DMS79 treated with DMSO at 0.1 percent for 48 hours (cell line): Measurements from ENCODE around the gene MMP11.
A peak's percentile ranks its signal among the peaks of the same experiment; 100 is the strongest.

Source experiments
- DNase-seq: peaks from one replicate; lab custom pipeline; 2025; lab: John Stamatoyannopoulos, UW

The MMP11 gene

DNA sequence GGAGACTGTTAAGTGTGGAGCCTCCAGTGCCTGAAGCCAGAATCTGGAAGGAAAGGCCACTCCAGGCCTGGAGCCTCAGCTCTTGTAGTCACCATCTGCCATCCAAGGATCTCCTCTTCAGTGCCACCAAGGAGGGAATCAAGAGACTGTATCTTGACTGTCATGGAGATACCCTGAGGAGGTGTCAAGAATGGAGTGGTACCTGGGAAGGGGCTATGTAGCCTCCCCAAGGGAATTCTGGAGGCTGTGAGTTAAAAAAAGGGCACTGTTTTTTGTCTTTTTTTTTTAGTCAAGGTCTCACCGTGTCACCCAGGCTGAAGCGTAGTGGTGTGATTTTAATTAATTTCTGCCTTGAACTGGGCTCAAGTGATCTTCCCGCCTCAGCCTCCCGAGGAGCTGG, 13.1 kb upstream of the MMP11 start:
- DNase-seq = no peak

DNA sequence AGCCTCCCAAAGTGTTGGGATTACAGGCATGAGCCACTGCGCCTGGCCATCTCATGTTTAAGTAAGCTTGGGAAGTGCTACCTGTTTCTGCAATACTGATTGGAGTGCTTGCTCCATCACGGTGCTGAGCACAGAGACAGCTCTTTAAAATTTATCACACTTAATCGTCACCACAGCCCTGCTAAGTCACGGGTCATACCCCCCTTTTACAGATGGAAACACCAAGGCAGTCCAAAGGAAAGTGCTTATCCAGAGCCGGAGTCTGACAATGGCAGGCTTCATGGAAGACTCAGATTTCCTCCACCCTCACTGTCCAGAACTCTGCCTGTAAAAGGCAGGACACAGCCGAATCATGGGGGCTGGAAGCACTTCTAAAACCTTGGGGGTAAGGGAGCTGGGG, 12.6 kb upstream of the MMP11 start:
- DNase-seq = no peak

DNA sequence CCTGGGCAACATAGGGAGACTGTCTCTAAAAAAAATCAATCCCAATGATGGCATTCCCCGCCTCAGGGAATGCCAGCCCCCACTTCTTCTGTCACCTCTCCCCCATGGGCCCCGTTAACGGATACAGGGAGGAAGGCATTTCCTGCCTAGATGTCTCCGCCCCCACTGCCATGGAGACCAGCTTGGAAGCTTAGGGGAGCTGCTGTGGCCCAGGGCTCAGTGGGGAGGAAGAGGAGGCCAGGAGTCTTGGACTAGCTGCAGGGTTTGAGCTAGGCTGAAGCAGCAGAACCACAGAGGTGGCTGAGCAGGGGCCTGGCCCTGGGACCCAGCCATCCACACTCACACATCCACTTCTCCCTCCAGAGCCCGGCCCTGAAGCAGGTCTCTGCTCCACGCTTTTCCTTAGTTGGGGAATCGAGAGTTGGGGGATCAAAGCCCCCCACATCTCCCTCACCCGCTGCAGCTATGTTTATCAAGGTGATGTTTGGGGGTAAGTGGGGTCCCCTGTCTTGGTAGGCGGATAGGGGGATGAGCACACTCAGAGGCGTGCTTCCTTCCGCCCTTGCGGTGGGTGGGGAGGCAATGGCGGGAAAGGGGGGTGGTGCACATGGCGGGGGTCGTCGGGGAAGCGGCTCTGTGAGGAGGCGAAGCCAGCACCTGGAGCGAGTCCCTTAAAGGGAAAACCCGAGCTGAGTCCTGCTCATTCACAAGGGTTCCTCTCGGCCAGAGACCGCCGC, 9.6 kb upstream of the MMP11 start, which contains the start of gene C22orf15:
Gene C22orf15, plus strand, starts transcription at position 149 of the 737 bp plus-strand sequence. Its CDS starts 317 bp downstream, at position 466.
- no peak for DNase-seq

DNA sequence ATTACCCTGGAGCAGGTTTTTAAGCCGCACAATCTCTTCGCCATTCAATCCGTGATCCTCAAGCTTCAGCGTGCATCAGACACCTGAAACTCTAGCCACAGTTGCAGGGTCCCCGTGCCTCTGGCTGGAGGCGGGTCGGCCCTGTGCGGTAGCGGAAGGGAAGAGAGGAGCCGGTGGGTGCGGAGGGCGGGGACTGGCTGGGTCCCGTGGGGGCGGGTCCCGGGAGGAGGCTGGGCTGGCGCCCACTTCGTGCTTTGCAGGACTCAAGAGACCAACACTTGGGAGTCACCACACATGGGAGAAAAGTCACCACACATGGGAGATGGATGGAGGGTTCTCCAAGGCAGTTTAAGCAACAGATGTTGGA, 9.1 kb upstream of the MMP11 start:
- no peak for DNase-seq

DNA sequence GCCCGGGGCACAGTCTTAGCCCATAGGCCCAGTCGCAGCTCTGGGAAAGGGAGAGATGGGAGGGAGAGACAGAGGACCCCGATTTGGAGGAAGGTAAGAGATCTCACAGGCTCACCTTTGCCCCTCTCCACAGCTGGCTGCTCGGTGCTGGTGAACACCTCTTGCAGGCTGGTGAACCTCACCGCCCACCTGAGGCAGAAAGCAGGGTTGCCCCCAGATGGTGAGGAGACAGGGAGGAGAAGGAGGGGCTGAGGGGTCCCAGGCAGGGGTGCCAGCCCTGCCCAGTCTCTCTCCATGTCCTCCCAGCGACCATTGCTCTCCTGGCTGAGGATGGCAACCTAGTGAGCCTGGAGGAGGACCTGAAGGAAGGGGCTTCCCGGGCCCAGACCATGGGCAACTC, 8.7 kb upstream of the MMP11 start:
- no peak for DNase-seq

DNA sequence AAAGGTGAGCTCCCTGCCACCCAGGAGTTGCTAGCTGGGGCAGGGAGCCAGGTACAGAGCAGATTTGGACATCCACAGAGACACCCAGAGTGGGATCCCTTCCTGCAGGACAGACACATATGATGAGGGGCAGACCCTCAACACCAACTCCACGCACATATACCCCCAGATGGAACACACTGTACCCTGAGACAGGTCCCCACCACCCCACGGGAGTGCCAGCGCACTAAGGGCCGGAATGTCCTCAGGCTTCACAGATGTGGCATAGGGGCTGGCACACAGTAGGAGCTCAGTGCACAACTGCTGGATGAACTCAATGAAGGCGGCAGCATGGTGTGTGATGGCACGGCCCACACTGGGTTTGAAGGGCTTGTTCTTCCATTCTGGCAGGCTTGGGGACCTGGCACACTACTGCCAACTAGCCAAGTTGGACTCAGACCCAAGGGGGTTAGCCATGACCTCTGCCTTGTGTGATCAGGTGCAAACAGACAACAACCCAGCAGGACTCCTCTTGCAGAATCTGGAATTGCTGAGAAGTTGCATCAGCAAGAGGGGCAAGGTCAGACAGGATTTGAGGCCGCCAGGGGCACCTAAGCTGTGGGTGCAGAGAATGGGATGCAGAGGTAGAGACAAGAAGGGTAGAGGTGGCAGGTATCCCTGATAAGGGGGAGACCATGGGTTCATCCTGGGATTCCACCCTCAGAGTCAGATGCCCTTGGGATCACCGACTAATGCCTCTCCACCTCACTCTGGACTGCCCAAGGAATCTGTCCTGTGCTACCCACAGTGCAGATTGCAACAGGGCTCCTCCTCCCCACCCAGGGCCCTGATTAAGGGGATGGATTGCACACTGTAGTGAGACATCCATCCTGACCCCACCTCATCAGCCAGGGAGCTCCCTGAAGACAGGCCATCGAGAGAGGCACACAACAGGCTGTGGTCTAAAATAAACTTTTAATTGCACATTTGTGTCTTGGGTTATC, 7.5 kb upstream of the MMP11 start:
- DNase-seq = no peak

DNA sequence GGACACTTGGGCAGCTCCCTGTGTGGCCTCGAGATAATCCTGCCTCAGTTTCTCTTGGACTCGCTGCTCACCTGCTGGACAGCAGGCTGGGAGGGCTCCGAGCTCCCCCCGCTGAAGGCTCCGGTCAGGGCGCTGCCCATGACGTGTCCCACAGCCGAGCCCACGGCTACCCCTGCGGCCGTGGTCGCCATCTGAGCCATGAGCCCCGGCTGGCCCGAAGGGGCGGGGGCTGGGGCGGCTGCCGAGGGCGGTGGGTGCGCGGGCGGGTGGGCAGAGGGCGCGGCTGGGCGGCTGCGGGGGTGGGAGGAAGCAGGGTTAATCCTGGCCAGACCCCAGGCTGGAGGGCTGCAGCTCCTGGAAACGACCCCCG, 5.4 kb upstream of the MMP11 start:
- DNase-seq = no peak

DNA sequence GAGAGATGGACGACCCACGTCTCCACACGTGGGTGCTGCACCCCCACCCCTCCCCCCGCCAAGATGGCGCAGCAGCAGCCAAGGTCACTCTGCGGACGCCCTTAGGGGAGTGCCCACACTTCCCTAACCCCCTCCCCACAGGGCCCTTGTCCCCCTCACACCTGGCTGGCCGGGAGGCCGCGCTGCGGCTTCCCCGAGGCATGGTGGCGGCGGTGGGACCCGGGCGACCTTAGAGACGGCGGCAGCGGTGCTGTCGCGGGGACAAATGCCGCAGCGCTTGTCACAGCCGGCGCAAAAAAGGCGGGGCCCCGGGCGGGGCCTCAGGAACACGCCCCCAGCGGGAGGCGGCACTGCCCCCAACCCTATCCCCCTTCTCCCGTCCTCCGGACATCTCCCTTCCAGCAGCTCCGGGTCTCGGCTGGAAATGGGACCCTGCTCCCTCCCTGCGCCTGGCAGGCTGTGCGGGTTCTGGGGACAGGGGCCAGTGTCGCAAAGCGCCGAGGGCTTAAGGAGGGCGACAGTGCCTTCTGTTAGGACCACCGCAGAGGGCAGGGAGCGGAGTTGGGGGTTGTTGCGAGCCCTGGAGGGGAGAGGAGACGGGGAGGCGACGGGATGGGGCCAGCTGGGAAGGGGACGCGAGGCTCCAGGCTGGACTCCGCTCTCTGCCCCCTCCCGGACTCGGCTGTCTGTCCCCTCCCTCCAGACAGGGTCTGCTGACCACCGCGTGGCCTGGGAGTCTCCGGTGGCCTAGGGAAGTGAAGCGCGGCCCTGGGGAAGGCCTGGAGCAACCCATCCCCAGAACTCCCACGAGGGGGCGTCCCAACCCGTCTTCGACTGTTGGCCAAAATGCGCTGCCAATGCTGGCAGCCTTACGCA, 4.7 kb upstream of the MMP11 start, which contains the start of gene CHCHD10:
Gene CHCHD10, minus strand, starts transcription at position 300 of the 876 bp plus-strand sequence. Its CDS starts 98 bp downstream, at position 202.
- DNase-seq = peak; percentile 31

DNA sequence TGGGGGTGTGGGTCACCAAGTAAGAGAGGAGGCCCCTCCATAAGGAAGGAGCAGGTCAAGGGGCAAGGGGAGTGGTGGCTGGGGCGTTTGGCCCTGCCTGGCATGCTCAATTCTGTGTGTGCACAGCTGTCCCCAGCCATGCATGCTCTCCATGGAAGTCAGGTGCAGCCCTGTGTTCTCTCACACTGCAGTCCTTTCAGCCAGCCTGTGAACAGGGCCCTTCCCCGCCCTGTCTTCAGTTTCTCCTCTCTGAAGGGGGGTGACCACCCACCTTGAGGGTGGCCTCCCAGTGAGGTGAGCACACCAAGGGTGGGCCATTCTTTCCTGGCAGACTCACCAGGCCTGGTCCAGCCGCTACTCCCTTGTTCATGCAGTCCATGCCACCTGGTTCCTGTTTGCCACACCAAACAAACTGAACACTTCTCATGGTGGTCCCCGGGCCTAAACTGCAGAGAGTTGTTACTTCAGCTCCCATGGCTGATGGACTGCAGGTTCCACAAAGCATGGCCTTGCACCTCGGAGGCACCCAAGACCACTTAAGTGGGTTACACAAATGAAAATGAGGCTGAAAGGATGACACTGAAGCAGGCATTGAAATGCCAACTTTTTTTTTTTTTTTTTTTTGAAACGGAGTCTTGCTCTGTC, 3.2 kb upstream of the MMP11 start:
- DNase-seq = no peak

DNA sequence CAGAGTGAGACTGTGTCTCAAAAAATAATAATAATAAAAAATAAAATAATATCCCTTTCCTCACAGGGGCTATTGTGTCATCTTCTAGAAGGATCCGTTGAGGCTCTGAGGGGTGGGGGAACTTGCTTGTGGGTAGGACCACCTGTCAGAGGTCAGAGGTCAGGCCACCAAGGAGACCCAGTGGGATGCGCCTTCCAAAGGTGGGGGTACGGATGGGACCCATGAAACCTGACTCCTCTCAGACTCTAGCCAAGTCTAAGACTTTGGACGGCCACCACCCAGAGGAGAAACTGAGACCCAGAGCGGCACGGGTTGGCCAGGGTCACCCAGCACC, 367 bp upstream of the MMP11 start:
- DNase-seq = no peak

DNA sequence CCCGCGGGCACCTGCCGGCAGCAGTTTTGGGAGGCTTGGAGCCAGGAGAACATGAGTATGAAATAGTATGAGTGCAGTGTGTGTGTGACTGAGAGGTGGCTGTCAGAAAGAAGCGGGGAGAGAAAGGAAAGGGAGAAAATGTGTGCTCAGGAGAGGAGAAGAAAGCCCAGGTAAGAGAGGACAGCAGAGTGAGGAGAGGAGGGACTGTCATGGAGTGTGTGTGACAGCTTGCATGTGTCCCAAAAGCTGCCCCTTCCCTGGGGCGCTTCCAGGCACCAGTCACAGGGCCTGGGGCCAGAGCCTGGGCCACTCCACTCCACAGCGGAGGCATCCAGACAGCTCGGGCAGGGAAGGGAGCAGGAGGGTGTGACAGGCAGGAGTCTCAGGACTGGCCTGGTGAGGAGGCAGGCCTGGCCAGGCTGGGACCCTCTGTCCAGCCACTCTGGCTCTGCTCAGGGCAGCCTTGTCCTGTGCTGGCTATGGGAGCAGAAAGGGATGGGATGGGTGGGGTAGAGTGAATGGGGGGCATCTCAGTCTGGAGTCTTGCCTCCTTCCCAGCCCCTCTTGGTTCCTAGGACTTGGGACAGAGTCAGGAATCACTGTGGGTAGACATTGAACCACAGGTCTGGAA, 949 bp downstream of the MMP11 start:
- DNase-seq = peak; percentile 16

DNA sequence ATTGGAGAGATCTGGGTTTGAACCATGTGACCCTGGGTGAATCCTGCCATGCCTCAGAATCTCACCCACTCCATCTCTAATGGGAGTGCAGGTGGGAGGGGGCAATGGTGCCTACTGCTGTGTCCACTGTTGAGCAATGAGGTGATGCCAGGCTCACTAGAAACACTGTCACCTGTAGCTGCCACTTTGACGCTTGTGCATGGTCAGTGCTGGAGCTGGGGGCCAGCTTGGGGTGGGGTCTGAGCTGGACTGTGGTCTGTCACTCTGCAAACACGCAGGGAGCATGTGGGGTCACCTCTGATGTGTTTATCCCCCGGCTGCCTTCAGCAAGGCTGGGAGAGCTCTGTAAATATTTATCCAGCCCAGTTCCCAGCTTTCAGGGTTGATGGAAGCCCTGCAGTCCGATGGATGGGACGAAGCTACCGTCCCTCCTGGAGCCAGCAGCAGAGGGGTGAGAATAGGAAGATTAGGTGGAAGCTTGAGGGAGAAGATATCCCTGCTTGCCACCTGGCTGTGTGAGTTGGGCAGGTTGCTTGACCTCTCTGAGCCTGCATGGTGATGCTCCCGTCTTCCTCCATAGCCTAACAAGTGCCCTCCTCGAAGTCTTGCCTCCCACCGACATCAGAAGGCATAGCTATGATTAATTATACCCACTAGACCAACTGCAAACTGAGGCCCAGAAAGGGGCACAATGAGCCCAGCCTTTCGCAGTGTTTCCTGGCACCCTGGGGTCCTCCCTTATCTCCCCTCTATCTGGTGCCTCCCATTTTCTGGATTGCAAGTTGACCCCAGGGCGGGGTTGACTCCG, 1.7 kb downstream of the MMP11 start:
- DNase-seq = no peak

DNA sequence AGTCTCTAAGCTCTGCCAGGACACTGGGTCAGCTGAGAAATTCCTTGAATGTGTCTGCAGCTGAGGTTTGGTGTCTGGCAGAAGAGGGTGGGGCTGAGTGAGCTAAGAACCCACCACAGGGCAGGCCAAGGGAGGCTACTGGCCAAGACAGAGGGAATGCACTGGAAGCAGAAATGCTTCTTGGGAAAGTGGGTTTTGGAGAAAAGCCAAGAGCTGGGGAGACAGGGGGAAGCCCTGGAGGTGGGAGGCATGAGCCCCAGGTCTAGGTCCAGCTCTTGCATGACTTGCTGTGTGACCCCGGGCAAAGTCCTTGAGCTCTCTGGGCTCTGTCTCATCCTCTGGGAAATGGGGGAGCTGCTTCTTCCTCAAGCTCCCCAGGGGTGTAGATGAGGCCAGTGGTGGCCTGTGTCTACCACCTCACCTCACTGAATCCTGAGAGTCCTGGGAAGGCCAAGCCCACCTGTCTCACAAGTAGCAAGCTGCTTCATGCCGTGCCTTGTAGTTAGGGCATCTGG, 2.3 kb downstream of the MMP11 start:
- DNase-seq = no peak

DNA sequence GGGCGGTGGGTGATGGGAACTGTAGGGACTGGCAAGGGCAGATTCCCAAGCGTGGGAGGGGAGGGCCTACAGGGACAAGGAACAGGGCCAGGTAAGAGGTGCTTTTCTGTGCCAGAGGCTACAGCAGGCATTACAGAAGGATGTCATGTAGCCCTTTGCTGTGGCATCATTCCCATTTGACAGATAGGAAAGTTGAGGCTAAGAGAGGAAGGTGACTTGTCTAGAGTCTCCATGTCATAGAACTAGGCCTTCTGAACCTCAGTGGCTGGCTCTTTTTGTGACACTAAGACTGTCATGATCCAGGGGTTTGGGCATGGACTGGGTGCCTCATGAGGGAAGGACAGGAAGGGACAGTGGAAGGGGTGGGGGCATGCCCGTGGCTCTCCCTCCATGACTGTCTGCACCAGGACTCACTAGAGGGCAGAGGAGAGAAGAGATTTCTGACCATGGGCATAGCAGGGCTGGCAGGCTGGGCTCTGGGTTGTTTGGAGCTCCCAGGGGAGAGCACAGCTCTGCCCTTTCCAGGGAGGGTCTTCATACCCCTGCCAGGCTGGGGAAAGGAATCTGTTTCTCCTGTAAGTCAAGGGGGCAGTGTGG, 3.2 kb downstream of the MMP11 start:
- DNase-seq = no peak

DNA sequence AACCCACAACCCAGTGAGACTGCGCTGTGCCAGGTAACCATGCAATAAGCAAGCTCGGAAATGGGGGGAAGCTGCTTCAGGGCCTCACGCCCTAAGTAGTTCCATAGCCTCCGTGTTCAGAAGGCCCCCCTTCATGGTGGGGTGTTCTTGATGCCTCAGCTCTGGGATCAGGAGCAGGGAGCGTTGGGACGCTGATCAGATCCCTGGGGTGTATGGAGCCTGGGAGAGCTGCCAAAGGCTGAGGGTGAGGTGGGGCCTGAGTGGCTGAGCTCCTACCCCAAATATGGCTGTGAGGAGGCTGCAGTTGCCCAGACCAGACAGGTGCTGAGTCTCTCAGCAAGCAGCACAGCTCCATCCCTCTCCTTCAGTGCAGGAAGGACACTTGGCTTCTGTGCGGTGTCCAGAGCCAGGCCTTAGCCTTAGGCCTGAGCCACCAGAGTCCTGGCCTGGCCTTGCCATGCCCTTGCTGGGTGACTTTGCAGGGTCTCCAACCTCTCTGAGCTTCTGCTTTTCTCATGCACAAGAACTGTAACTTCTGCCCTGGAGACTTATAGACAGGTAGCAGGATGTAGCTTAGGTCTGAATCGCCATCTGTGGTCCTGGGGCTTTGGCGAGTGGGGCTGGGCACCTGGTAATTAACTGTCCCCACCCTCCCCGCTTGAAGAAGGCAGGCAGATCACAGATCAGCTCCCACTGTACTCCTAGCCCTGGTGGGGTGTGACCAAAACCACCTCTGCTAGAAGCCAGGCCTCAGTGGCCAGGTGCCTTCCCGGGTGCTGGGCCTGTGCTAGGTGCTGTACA, 5.3 kb downstream of the MMP11 start:
- DNase-seq = no peak

DNA sequence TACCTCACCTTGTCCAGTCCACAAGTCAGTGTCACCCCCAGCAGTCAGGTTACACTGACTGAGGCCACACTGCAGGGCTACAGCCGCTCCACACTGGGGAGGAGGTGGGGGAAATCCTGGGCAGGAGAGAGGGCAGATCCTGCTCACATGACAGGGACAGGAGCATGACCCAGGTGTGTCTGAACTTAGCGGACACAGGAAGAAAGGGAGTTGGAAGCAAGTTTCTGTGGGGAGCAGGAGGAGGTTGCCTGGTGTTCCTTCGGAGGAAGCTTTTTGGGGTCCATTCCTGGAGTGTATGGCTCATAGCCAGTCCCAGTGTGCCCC, 5.9 kb downstream of the MMP11 start:
- no peak for DNase-seq

DNA sequence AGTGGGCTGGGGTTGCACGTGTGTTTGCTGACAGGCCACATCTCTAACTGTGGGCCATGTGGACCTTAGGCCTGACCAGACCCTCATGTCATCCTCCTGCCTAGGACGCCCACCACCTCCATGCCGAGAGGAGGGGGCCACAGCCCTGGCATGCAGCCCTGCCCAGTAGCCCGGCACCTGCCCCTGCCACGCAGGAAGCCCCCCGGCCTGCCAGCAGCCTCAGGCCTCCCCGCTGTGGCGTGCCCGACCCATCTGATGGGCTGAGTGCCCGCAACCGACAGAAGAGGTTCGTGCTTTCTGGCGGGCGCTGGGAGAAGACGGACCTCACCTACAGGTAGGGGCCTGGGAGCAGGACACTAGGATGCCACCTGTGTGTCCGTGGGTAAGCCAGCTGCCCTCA, 6.4 kb downstream of the MMP11 start:
- no peak for DNase-seq

DNA sequence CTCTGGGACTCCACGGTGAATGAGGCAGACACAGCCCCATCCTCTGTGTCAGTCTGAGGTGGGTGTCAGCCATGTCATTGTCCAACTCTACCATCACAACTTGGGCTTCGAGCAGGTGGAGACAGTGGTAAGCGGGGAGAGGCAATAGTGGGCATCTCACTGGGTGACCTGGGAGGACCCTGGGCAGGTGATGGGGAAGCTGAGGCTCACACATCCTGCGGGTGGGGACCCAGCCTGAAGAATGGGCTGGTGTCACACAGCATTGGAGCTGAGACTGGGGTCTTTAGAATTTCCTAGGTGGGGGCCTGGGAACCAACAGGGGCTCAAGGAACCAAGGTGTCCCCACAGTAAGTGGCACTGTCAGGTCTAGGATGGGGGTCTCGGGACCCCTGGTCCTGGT, 7.1 kb downstream of the MMP11 start:
- DNase-seq = no peak

DNA sequence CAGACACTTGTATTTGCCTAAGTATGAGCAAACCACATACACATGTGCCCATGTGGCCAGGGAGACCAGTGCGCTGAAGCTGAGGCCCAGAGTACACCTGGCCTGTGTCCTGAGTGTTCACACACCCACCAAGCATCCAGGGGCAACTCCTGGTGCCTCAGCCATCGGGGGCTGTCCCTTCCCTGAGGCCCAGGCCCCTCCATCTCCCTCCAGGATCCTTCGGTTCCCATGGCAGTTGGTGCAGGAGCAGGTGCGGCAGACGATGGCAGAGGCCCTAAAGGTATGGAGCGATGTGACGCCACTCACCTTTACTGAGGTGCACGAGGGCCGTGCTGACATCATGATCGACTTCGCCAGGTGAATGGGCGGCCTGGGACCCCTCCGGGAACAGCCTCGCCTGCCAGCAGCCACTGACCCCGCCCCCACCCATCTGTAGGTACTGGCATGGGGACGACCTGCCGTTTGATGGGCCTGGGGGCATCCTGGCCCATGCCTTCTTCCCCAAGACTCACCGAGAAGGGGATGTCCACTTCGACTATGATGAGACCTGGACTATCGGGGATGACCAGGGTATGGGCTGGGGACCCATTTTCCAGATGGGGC, 7.6 kb downstream of the MMP11 start:
- DNase-seq = no peak
